Nephron progenitor cell (in vitro differentiated cells): Measurements from ENCODE around the gene PTGES3L.
"Not testable (repeated sequence)": the region's sequence is repeated elsewhere in the genome, so short reads cannot be mapped to it uniquely, and the experiment has no call there.

Source experiments
- DNase-seq: peaks from one replicate; pipeline ENCODE4 v3.0.0; 2021
- H3K27ac Mint-ChIP-seq: 2 replicates; pipeline ENCODE4 v1.8.0; 2021; ENCODE audit warnings: mild to moderate bottlenecking, moderate library complexity, mixed read lengths
- H3K27me3 Mint-ChIP-seq: 2 replicates; pipeline ENCODE4 v1.8.0; 2021; ENCODE audit warnings: mild to moderate bottlenecking, low read depth, mixed read lengths; ENCODE audit not compliant: poor library complexity
- H3K36me3 Mint-ChIP-seq: 2 replicates; pipeline ENCODE4 v1.8.0; 2021; ENCODE audit warnings: low read depth, mixed read lengths
- H3K4me1 Mint-ChIP-seq: 2 replicates; pipeline ENCODE4 v1.8.0; 2021; ENCODE audit warnings: mixed read lengths
- H3K4me3 Mint-ChIP-seq: 2 replicates; pipeline ENCODE4 v1.8.0; 2021; ENCODE audit warnings: mild to moderate bottlenecking, moderate library complexity, mixed read lengths
- H3K9me3 Mint-ChIP-seq: 2 replicates; pipeline ENCODE4 v1.8.0; 2021; ENCODE audit warnings: mild to moderate bottlenecking, moderate library complexity, mixed read lengths
- TF ChIP-seq, protein P1 (sequence below): fragments of 200-600 bp; sonication (generic); IDR thresholded peaks from 2 replicates; pipeline ENCODE4 v1.5.0; 2021; ENCODE audit warnings: antibody characterized with exemption

Gene PTGES3L

DNA sequence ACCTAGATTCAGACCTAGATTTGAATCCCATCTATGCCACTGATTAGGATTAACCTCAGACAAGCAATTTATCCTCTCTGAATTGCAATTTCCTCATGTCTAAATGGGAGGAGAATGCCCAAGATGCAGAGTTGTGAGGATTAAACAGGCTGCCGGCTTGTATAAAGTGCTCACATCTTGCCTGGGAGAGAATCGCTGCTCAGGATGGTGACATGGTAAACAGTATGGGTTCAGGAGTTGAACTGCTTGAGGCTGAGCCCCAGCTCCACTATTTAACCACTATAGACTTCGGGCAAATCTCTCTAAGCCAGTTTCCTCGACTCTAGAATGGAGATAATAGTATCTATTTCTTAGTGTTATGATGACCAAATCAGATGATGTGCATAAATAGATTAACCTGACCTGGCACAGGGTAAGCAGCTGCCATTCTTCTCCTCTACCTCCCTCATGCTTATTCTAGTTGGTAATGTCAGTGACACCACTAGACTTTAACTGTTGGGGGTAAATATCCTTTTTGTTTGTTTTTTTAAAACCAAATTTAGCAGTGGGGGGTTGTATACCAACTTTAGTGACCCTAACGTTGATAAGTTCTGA, 17.6 kb upstream of the PTGES3L start:
- Mint-ChIP-seq H3K4me1 (peaks cover 32% of the 10 kb centered on the region), H3K36me3 (peaks cover 37% of the 10 kb centered on the region), H3K9me3 (no peaks in the 10 kb centered on the region), H3K27ac (peak overlapping the region; percentile 100), H3K27me3 (no peaks in the 10 kb centered on the region), H3K4me3 (peak overlapping the region; percentile 99)
- TF ChIP-seq, protein P1, sequence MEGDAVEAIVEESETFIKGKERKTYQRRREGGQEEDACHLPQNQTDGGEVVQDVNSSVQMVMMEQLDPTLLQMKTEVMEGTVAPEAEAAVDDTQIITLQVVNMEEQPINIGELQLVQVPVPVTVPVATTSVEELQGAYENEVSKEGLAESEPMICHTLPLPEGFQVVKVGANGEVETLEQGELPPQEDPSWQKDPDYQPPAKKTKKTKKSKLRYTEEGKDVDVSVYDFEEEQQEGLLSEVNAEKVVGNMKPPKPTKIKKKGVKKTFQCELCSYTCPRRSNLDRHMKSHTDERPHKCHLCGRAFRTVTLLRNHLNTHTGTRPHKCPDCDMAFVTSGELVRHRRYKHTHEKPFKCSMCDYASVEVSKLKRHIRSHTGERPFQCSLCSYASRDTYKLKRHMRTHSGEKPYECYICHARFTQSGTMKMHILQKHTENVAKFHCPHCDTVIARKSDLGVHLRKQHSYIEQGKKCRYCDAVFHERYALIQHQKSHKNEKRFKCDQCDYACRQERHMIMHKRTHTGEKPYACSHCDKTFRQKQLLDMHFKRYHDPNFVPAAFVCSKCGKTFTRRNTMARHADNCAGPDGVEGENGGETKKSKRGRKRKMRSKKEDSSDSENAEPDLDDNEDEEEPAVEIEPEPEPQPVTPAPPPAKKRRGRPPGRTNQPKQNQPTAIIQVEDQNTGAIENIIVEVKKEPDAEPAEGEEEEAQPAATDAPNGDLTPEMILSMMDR, result no peak
- no peak for DNase-seq

- not testable (repeated sequence) for H3K4me3 Mint-ChIP-seq, DNase-seq, H3K9me3 Mint-ChIP-seq, H3K27me3 Mint-ChIP-seq
- Mint-ChIP-seq H3K4me1 (peaks cover 18% of the 10 kb centered on the region), H3K36me3 (peaks cover 42% of the 10 kb centered on the region), H3K27ac (peak overlapping the region; percentile 36)
Measured at GRCh38 chr17:42993913-42994312, 14.0 kb upstream of the PTGES3L start.

DNA sequence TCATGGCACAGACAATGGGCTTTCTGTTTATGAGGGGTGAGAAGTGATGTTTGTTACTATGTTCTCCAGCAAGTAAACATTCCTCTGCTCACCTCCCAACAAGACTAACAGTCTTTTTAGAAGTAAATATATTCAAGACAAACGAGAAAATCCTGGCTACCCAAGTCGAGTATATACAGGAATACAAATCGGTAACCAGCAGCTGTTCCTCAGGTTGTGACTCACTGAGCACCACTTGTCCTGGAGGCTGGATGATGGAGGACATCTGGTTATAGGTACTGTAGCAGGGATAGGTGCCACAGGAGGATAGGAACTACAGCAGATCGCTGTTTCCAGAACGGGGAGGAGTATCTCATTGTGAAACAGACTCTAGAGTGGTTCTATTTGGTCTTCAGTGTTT, 13.0 kb upstream of the PTGES3L start:
- Mint-ChIP-seq H3K9me3 (no peaks in the 10 kb centered on the region), H3K4me1 (peaks cover 10% of the 10 kb centered on the region), H3K4me3 (no peak overlapping the region), H3K27me3 (no peaks in the 10 kb centered on the region), H3K27ac (no peak overlapping the region), H3K36me3 (peaks cover 52% of the 10 kb centered on the region)
- no peak for DNase-seq
- TF ChIP-seq, protein P1, result no peak

DNA sequence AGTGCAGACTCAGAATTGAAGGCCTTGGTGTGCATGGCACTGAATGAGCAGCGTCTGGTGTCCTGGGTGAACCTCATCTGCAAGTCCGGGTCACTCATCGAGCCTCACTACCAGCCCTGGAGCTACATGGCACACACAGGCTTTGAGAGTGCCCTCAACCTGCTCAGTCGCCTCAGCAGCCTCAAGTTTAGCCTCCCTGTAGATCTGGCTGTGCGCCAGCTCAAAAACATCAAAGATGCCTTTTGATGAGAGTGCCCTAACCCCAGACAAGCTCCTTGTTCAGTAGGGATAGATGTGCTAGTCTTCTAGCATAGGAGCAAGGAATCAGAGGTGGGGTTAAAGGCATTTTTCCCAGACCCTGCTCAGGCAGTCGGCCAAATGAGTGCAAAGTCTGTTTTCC, 11.6 kb upstream of the PTGES3L start:
- H3K9me3 Mint-ChIP-seq, result no peaks in the 10 kb centered on the region
- peaks cover 62% of the 10 kb centered on the region for H3K36me3 Mint-ChIP-seq
- TF ChIP-seq, protein P1, result no peak
- DNase-seq, result no peak
- no peak overlapping the region for H3K27ac Mint-ChIP-seq
- no peaks in the 10 kb centered on the region for H3K4me1 Mint-ChIP-seq
- no peaks in the 10 kb centered on the region for H3K27me3 Mint-ChIP-seq
- no peak overlapping the region for H3K4me3 Mint-ChIP-seq

DNA sequence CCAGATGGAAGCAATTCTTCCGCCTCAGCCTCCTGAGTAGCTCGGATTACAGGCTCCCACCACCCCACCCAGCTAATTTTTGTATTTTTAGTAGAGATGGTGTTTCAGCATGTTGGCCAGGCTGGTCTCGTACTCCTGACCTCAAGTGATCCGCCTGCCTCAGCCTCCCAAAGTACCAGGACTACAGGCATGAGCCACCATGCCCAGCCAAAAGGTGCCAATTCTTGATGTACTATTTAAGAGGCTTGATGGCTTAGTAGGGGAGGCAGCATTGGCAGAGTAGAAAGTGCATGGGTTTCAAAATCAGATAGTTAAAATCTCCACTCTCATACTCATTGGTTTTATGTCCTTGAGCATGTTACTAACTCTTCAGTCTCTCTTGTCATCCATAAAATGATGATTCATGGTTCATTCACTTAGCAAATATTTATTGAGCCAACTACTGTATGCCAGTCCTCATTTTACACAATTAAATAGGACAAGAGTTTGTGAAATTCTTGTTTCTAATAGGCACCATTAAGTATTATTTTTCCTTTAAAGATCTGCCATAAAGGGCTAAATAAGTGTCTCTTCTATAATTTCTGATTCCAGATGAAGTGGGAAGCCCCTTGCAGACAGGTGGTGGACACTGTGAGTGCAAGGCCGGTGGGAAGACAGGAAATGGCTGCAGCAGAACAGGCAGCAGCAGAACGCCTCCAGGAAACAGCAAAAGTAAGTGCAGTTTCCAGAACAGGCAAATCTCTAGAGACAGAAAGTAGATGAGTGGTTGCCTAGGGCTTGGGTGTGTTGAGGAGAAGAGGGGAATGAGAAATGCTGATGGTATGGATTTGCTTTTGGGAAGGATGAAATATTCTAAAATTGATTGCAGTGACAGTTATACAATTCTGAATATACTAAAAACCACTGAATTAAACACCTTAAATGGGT, 10.1 kb upstream of the PTGES3L start:
- no peaks in the 10 kb centered on the region for H3K27me3 Mint-ChIP-seq
- no peak overlapping the region for H3K4me3 Mint-ChIP-seq
- no peaks in the 10 kb centered on the region for H3K4me1 Mint-ChIP-seq
- TF ChIP-seq, protein P1, result no peak
- H3K36me3 Mint-ChIP-seq, result peaks cover 68% of the 10 kb centered on the region
- H3K27ac Mint-ChIP-seq, result peak overlapping the region; percentile 12
- no peak for DNase-seq
- H3K9me3 Mint-ChIP-seq, result no peaks in the 10 kb centered on the region

- Mint-ChIP-seq H3K27me3 (no peaks in the 10 kb centered on the region), H3K4me1 (no peaks in the 10 kb centered on the region), H3K36me3 (peaks cover 73% of the 10 kb centered on the region), H3K27ac (peak overlapping the region; percentile 69), H3K4me3 (no peak overlapping the region), H3K9me3 (no peaks in the 10 kb centered on the region)
- DNase-seq, result no peak
- TF ChIP-seq, protein P1, result no peak
Measured at GRCh38 chr17:42989141-42989540, 9.3 kb upstream of the PTGES3L start.
